Heart right ventricle (tissue), 16 donors: ENCODE data around the gene PDE4D. TPM values are rescaled to one million over a fixed set of nuclear protein-coding genes. Genes with fewer than 3 reads are reported as not detected.

Experiments
- ATAC-seq, 8 donors: fragments of 200-7000 bp; cut with Tn5 transposase; one replicate each; pipeline ENCODE4 v1.9.1; 2020; ENCODE audit warnings: mild to moderate bottlenecking in 8 of 8, moderate library complexity in 8 of 8, moderate number of reproducible peaks in 1 of 8
- DNase-seq, 2 donors: peaks; one replicate each; pipeline ENCODE4 v3.0.0-alpha.2; 2020
- H3K27ac ChIP-seq, 10 donors: fragments of 200-600 bp; sonication (generic) in 2 of 10; one replicate each; pipeline versions ENCODE4 v1.5.0 to v1.8.0; 2020 to 2022; ENCODE audit warnings: mild to moderate bottlenecking in 3 of 10
- H3K27me3 ChIP-seq, 7 donors: fragments of 200-600 bp; one replicate each; pipeline ENCODE4 v1.8.0; 2021 to 2022; ENCODE audit warnings: mild to moderate bottlenecking in 2 of 7
- H3K36me3 ChIP-seq, 9 donors: fragments of 200-600 bp; sonication (generic) in 1 of 9; one replicate each; pipeline versions ENCODE4 v1.5.0 to v1.8.0; 2020 to 2022; ENCODE audit warnings: mild to moderate bottlenecking in 2 of 9
- H3K4me1 ChIP-seq, 9 donors: fragments of 200-600 bp; sonication (generic) in 1 of 9; one replicate each; pipeline versions ENCODE4 v1.5.0 to v1.8.0; 2020 to 2022; ENCODE audit warnings: mild to moderate bottlenecking in 4 of 9
- H3K4me3 ChIP-seq, 10 donors: fragments of 200-600 bp; sonication (generic) in 2 of 10; one replicate each; pipeline versions ENCODE4 v1.5.0 to v1.8.0; 2020 to 2022; ENCODE audit warnings: mild to moderate bottlenecking in 7 of 10, moderate library complexity in 2 of 10
- H3K9me3 ChIP-seq, 11 donors: fragments of 200-600 bp in 10 of 11; sonication (generic) in 2 of 11; one replicate each; pipeline versions ENCODE4 v1.5.0 to v1.8.0; 2013 to 2022; ENCODE audit warnings: mild to moderate bottlenecking in 2 of 11, control low read depth in 1 of 11, moderate library complexity in 1 of 11
- CTCF ChIP-seq, 9 donors: fragments of 200-600 bp; sonication (generic) in 2 of 9; IDR thresholded peaks; one replicate each; pipeline versions ENCODE4 v1.5.0 to v1.8.0; 2021 to 2022; ENCODE audit warnings: antibody characterized with exemption in 9 of 9, mild to moderate bottlenecking in 5 of 9, moderate library complexity in 1 of 9
- WGBS, 2 donors: extraction: QIAGEN DNeasy Blood & Tissue Kit; methylation state at CpG; one replicate each; pipeline ENCODE4 v1.1.7; 2013; ENCODE audit warnings: inconsistent platforms in 1 of 2; 5-methylcytosine and 5-hydroxymethylcytosine counted together
- intact Hi-C, 10 donors: fragments of 100-400 bp; cut with DNase I; formaldehyde crosslinking; loops; one replicate each; pipeline versions ENCODE4 v1.11.1 to v1.14.2; 2022
- polyA plus RNA-seq, 2 donors: library from polyadenylated mRNA; stranded (reverse); fragments of 200-250 nt; gene quantifications; one replicate each; pipeline ENCODE4 v1.2.3, GENCODE V29; 2013
- total RNA-seq, 10 donors: library from RNA; stranded (reverse); fragmentation: NEBNext Ultra II Directional in 3 of 10; extraction: Animal tissue kit (Norgen Biotek cat#: 25700) in 3 of 10; gene quantifications; one replicate each; pipeline versions ENCODE4 v1.2.1 to v1.2.4, GENCODE V29; 2021 to 2023
- donor health status: Arrhythmogenic right ventricular cardiomyopathy.
- donor health status: ischemic (EF 13 %, LVEDD 7.1; RV severe dilation, severe dysfunction).
- donor health status: healthy with polysubstance abuse.
- donor health status: DM: no; HTN: yes; CAD: no.
- donor health status: DM: no; HTN: no; CAD: no.
- donor health status: ischemic (EF 25% LVEDD 6.9; RV normal size, moderate dysfunction).
- donor health status: ischemic (EF 25% LVEDD 5.7; RV mildly dilated, moderate dysfunction).
- donor health status: healthy.
- donor health status: DM: yes; HTN: yes; CAD: no.
- donor health status: Ischemic cardiomyopathy.
- donor health status: ischemic (EF 35%, LVEDD 5.7; RV mildly dilated, moderate dysfunction).
- donor health status: nonischemic (EF 11% LVEDD 7.7; RV severe dilation, severe dysfunction).
- donor health status: DM: yes; HTN: yes; CAD: no.
- donor health status: PGD.
- donor health status: ischemic (EF 29% LVEDD 5.4; RV normal size, mild dysfunction).
- donor health status: nonischemic (EF 23%, LVEDD 6.1; RV moderate dilation, normal function).

The PDE4D gene
- total and polyA plus RNA-seq, 12 donors, result 5.8 to 83.2 (median 39.5) TPM

DNA sequence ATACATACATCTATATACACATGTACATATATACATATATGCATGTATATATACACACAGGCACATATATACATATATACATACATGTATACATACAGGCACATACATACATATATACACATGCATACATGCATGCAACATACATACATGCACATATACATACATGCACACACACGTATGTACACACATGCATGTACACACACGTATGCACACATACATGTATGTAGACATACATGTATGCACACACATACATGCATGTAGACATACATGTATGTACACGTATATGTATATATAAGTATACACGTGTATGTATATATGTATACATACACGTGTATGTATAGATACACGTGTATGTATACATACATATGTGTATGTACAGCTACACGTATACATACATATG, 693.7 kb downstream of the PDE4D start:
- peaks cover 0 to 8% (median 4%) of the 10 kb centered on the region in 9 donors for H3K4me1 ChIP-seq
- no peak for ATAC-seq
- WGBS, 2 donors, result 80 to 82% methylated on average over 7 of the region's 7 CpGs
- no peak overlapping the region for H3K27ac ChIP-seq
- intact Hi-C loops, result no loop called here
- peaks cover 0 to 5% (median 0%) of the 10 kb centered on the region in 11 donors for H3K9me3 ChIP-seq
- no peak for TF ChIP-seq CTCF (IDR thresholded peaks at IDR 0.05)
- H3K4me3 ChIP-seq, result no peak overlapping the region
- H3K36me3 ChIP-seq, result peaks cover 0 to 3% (median 0%) of the 10 kb centered on the region in 9 donors
- DNase-seq, result no peak
- no peaks in the 10 kb centered on the region for H3K27me3 ChIP-seq

DNA sequence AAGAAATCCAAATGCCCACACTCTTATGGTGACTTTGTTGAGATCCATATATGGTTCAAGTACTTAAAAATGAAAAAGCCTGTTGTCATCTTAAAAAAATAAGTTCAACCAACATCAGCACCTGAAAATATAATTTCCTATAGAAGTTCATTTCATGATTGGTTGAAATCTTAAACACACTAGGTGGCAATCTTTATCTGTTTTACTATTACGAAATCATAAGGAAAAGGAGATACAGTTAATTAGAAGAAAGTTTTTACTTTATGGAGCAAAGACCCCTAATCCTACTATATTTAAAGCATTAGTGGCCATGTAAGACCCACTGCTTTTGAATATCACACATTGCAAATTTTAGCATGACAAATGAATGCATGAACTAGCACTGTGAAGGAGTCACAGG, 694.7 kb downstream of the PDE4D start:
- peaks cover 0 to 3% (median 0%) of the 10 kb centered on the region in 9 donors for H3K36me3 ChIP-seq
- no peak for DNase-seq
- H3K9me3 ChIP-seq, result peaks cover 0 to 6% (median 0%) of the 10 kb centered on the region in 11 donors
- H3K27me3 ChIP-seq, result no peaks in the 10 kb centered on the region
- TF ChIP-seq CTCF (IDR thresholded peaks at IDR 0.05), result no peak
- no peak overlapping the region for H3K4me3 ChIP-seq
- intact Hi-C loops, result no loop called here
- no peak for ATAC-seq
- 87 to 96% methylated on average over 1 of the region's 1 CpG for WGBS, 2 donors
- H3K27ac ChIP-seq, result no peak overlapping the region
- no peaks in the 10 kb centered on the region for H3K4me1 ChIP-seq

- Histone ChIP-seq H3K9me3 (peaks cover 0 to 6% (median 0%) of the 10 kb centered on the region in 11 donors), H3K27me3 (no peaks in the 10 kb centered on the region), H3K36me3 (peaks cover 0 to 3% (median 0%) of the 10 kb centered on the region in 9 donors), H3K4me3 (no peak overlapping the region), H3K27ac (no peak overlapping the region), H3K4me1 (no peaks in the 10 kb centered on the region)
- WGBS, 2 donors, result 88 to 90% methylated on average over 2 of the region's 2 CpGs
- ATAC-seq (no peak), DNase-seq (no peak)
- intact Hi-C loops, result no loop called here
- TF ChIP-seq CTCF (IDR thresholded peaks at IDR 0.05), result no peak
These were observed 695.2 kb downstream of the PDE4D start for GRCh38 chr5:59198365-59198764.

- Histone ChIP-seq H3K27me3 (no peaks in the 10 kb centered on the region), H3K27ac (no peak overlapping the region), H3K36me3 (peaks cover 0 to 6% (median 0%) of the 10 kb centered on the region in 9 donors), H3K9me3 (peaks cover 0 to 6% (median 0%) of the 10 kb centered on the region in 11 donors), H3K4me3 (no peak overlapping the region), H3K4me1 (no peaks in the 10 kb centered on the region)
- ATAC-seq (no peak), DNase-seq (no peak)
- TF ChIP-seq CTCF (IDR thresholded peaks at IDR 0.05), result no peak
- 70 to 93% methylated on average over 4 of the region's 4 CpGs for WGBS, 2 donors
- intact Hi-C loops, result no loop called here
These were observed 695.6 kb downstream of the PDE4D start for GRCh38 chr5:59197911-59198310.
